Left ventricle myocardium inferior (tissue), 1 donor: Measurements from ENCODE around the gene DLGAP5. TPM values are rescaled to one million over a fixed set of nuclear protein-coding genes. Genes with fewer than 3 reads are reported as not detected.

Experiments
- DNase-seq: peaks from one replicate; pipeline ENCODE4 v3.0.0-alpha.2; 2020
- H3K27ac ChIP-seq: fragments of 200-600 bp; replicated peaks from 2 replicates; pipeline ENCODE4 v1.8.0; 2021
- H3K27me3 ChIP-seq: fragments of 200-600 bp; 2 replicates; pipeline ENCODE4 v1.8.0; 2021; ENCODE audit warnings: low read depth
- H3K36me3 ChIP-seq: fragments of 200-600 bp; 2 replicates; pipeline ENCODE4 v1.8.0; 2021
- H3K4me1 ChIP-seq: fragments of 200-600 bp; 2 replicates; pipeline ENCODE4 v1.8.0; 2021
- H3K4me3 ChIP-seq: fragments of 200-600 bp; 2 replicates; pipeline ENCODE4 v1.8.0; 2021; ENCODE audit warnings: mild to moderate bottlenecking, moderate library complexity
- H3K9me3 ChIP-seq: fragments of 200-600 bp; replicated peaks from 2 replicates; pipeline ENCODE4 v1.8.0; 2021
- intact Hi-C: fragments of 100-400 bp; cut with micrococcal nuclease; formaldehyde crosslinking; loops from one replicate; pipeline ENCODE4 v1.11.0; 2022
- total RNA-seq: library from RNA; stranded (reverse); fragmentation: NEBNext Ultra II Directional; extraction: Animal tissue kit (Norgen Biotek cat#: 25700); gene quantifications from one replicate; pipeline ENCODE4 v1.2.1, GENCODE V29; 2021
- TF ChIP-seq, protein P1 (sequence below): fragments of 200-600 bp; IDR thresholded peaks from 2 replicates; pipeline ENCODE4 v1.8.0; 2021; ENCODE audit warnings: antibody characterized with exemption, mild to moderate bottlenecking, borderline replicate concordance
- donor health status: DM: no; HTN: yes; CAD: no; lungs with severe emphysema.

The DLGAP5 gene
- total RNA-seq, 1 donor from 2014 or later: 0.14 TPM

DNA sequence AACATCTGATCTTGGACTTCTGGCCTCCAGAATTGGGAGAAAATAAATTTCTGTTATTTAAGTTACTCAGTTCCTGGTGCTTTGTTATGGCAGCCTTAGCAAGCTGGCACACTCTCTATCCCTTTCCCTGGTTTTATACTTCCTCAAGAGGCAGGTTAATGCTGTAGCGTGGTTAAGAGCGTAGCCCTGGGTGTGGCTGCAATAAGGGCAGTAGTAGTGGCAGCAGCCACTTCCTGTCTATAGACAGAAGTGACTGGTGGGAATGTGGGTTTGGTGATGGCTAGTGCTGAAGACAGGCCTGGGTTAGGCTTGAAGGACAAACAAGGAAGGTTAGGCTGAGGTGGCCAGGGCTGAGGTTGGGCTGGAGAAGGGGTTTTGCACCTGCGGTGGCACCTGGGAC, 66.0 kb downstream of the DLGAP5 start:
- Histone ChIP-seq H3K36me3 (no peaks in the 10 kb centered on the region), H3K27me3 (no peaks in the 10 kb centered on the region), H3K9me3 (no peaks in the 10 kb centered on the region), H3K4me3 (no peak overlapping the region), H3K4me1 (peaks cover 96% of the 10 kb centered on the region), H3K27ac (peak overlapping the region; percentile 95)
- DNase-seq: no peak
- TF ChIP-seq, protein P1, sequence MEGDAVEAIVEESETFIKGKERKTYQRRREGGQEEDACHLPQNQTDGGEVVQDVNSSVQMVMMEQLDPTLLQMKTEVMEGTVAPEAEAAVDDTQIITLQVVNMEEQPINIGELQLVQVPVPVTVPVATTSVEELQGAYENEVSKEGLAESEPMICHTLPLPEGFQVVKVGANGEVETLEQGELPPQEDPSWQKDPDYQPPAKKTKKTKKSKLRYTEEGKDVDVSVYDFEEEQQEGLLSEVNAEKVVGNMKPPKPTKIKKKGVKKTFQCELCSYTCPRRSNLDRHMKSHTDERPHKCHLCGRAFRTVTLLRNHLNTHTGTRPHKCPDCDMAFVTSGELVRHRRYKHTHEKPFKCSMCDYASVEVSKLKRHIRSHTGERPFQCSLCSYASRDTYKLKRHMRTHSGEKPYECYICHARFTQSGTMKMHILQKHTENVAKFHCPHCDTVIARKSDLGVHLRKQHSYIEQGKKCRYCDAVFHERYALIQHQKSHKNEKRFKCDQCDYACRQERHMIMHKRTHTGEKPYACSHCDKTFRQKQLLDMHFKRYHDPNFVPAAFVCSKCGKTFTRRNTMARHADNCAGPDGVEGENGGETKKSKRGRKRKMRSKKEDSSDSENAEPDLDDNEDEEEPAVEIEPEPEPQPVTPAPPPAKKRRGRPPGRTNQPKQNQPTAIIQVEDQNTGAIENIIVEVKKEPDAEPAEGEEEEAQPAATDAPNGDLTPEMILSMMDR: no peak
- intact Hi-C loops: no loop called here

DNA sequence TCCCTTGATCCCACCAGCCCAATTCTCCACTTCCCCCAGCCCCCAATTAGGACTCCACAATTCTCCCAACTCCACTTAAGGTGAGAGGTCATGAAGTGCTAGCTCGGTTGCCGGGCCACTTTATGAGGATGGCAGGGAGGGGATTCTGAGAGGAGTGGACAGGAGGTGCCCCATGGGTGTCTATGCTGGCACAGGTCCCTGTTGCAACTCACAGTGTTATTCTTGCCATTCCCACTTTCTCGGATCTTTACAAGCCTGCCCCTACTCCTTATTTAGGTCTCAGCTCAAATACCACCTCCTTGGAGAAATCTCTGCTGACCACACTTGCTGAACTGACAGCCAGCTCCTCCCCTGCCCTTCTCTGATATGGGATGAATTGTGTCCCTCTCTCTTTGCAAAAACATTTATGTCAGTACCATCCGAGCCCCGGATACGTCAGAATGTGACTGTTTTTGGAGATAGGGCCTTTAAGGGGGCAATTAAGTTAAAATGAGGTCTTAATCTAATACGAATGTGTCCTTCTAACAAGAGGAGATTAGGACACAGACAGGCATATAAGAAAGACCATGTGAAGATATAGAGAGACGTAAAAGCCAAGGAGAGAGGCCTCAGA, 66.5 kb downstream of the DLGAP5 start:
- H3K4me1 ChIP-seq: peaks cover 96% of the 10 kb centered on the region
- H3K27ac ChIP-seq: peak overlapping the region; percentile 95
- TF ChIP-seq, protein P1: no peak
- DNase-seq: no peak
- no peaks in the 10 kb centered on the region for H3K27me3 ChIP-seq
- H3K4me3 ChIP-seq: no peak overlapping the region
- H3K9me3 ChIP-seq: no peaks in the 10 kb centered on the region
- H3K36me3 ChIP-seq: no peaks in the 10 kb centered on the region
- intact Hi-C loops: no loop called here

DNA sequence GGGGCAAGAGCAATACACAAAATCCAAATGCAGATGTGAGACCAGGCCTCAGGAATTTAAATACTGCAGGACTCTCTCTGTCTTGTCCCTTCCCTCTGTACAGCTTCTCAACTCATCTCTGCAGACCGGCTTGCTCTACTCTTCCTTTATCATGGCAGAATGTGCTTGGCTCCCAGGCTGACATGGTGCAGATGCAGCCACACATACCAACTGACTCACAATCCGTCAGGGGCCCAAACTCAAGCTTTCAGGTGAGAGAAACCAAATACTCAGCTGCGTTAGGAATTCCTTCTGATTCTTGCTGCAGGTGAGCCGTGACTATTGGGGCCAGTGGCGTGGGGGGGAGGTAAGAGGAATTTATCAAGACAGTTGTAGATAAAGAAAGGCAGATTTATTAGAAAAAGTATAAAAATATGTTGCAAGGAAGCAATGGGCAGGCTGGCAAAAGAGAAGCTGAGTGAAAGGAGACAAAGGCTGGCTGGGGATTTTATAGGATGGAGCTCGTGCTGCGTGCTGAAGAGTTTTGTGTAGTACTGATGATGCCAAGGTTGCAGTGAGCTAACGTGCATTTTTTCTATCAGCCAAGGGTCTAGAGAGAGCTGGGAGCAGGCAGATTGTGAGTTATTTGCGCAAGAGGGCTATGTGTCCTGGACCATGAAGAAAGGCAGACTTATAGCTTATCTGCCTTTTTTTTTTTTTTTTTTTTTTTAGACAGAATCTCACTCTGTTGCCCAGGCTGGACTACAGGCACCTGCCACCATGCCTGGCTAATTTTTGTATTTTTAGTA, 67.3 kb downstream of the DLGAP5 start:
- TF ChIP-seq, protein P1: no peak
- no peaks in the 10 kb centered on the region for H3K27me3 ChIP-seq
- no peak overlapping the region for H3K4me3 ChIP-seq
- intact Hi-C loops: no loop called here
- DNase-seq: no peak
- H3K4me1 ChIP-seq: peaks cover 96% of the 10 kb centered on the region
- no peaks in the 10 kb centered on the region for H3K9me3 ChIP-seq
- H3K27ac ChIP-seq: peak overlapping the region; percentile 95
- H3K36me3 ChIP-seq: no peaks in the 10 kb centered on the region

DNA sequence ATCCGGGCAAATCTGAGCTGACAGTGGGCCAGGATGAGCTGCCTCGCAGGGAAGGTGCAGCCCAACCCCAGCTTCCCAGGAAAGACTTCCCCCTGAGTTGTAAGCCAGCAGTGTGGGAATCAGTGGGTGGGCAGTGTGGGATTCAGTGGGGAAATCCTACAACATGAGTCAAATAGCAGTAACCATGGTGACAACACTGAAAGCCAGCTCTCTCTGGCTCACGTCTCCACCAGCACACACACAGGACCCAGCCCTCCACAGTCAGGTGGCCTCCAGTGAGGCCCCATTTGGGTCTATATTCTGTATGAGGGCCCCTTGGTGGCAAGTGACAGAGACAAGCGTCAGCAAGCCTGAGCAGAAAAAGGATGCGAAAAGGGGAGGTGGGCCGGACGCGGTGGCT, 68.3 kb downstream of the DLGAP5 start:
- Histone ChIP-seq H3K36me3 (no peaks in the 10 kb centered on the region), H3K27me3 (no peaks in the 10 kb centered on the region), H3K9me3 (no peaks in the 10 kb centered on the region), H3K27ac (peak overlapping the region; percentile 95), H3K4me1 (peaks cover 98% of the 10 kb centered on the region), H3K4me3 (no peak overlapping the region)
- intact Hi-C loops: no loop called here
- DNase-seq: no peak
- TF ChIP-seq, protein P1: no peak

DNA sequence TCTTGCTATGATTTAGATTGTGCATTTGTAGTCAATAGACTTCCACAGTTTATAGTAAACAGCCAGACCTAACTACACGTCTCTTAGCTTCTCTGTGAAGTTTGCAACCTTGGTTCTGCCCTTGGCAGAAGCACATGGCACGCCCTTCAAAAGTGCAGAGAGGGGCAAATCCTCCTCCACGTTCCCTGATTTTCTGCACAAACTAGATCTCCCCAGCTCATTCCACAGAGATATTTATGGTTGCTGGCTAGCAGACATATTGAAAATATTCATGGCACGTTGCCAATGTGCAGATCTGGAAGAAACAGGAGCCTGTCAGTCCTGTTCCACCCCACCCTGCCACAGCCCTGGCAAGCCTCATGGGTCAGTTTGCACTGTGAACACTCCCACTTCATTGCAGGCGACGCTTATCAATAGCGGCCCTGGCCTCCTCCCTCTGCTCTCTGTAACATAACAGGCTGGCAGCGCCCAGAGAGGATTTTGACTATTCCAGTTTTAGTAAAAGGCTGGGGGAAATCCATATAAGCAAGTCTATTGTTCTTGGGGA, 68.9 kb downstream of the DLGAP5 start:
- Histone ChIP-seq H3K9me3 (no peaks in the 10 kb centered on the region), H3K27ac (peak overlapping the region; percentile 95), H3K27me3 (no peaks in the 10 kb centered on the region), H3K4me3 (no peak overlapping the region), H3K4me1 (peaks cover 98% of the 10 kb centered on the region), H3K36me3 (no peaks in the 10 kb centered on the region)
- intact Hi-C loops: no loop called here
- TF ChIP-seq, protein P1: no peak
- DNase-seq: peak; percentile 76
